GM21529 (cell line): ENCODE data around the gene KDSR.
A peak's percentile ranks its signal among the peaks of the same experiment; 100 is the strongest.

Experiments used
- ATAC-seq: cut with Tn5 transposase; IDR thresholded peaks from one replicate; pipeline ENCODE4 v1.9.1; 2021; ENCODE audit not compliant: unreplicated experiment

KDSR gene

GRCh38 chr18:63284827-63285733 lies 81.9 kb downstream of the KDSR start:
- peak; percentile 97 for ATAC-seq

DNA sequence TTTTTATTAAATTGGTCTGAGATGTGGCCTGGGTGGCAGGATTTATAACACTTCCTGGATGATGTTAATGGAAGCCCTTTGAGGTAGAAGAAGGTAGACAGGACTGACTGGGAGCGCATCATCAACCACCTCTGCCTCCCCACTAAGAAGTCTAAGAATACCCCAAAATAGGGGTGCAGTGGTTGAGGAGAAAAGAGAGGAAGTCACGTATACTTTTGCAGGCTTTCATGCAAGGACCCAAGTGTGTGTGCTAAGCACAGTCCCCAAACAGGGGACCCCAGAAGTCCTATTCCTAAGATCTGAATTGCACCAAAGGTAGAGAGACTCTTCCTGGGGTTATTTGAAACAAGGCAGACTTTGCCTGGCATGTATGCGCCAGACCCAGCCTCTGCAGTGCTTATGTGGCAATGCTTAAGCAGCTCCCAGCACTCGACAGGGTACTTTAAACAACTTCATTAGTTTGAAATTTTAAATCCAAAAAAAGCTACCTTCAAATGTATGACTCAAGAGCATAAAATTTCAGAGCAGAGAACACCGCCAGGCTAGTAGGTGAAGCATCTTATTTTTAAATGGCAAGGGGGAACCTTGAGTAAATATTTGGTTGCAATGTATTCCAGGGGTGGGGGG lies 82.7 kb downstream of the KDSR start:
- no peak for ATAC-seq

DNA sequence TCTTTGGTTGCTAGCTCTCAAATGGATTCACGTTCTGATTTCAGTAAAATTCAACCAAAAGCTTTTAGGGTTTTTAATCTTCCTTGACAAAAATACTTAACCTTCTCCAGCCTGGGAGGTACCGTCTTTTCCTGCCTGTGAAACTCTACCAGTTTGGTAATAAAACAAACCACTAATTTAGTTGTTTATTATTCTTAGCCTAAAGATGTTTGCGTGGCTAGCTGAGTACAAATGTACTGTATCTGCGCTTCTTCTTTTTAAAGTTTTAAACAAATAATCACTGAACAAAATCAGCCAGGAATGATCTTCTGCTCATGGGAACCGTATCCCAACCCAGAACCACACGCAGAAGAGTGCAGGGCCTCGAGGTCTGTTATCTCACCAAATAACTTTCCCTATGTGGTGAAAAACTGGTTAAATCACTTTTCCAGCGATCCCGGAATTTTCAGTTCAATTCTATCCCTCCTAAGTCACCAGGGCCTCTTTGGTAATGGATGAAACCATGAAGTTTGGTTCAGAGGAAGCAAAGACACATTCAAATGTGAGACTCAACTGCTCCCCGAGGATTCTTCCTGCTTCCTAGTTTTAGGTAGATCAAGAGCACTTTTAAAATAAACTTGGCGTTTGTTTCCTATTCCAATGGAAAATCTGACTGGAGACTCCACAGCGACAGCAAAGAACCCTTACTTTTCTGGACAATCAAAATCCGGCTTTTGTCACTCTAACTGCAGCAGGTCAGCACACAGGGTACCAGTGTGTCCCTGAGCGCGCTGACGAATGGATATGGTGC lies 83.5 kb downstream of the KDSR start:
- no peak for ATAC-seq

GRCh38 chr18:63282793-63283192 lies 84.2 kb downstream of the KDSR start:
- ATAC-seq: no peak
